Endothelial cell of umbilical vein (primary cell): ENCODE data around the gene SPATA6L. TPM values are rescaled to one million over a fixed set of nuclear protein-coding genes. Genes with fewer than 3 reads are reported as not detected.

ENCODE experiments used
- BruUV-seq: library from RNA; stranded (reverse); fragments of 400-500 nt; replicated peaks from 2 replicates; lab custom pipeline; 2021; lab: Mats Ljungman, UMichigan
- CTCF ChIA-PET: fragments of 300-600, 350-600 bp; sonication (Branson Sonifier 250); formaldehyde crosslinking; loops from one replicate; lab custom pipeline; 2021; ENCODE audit warnings: antibody characterized with exemption, inconsistent platforms; lab: Charles Lee
- POLR2A ChIA-PET: fragments of 300-600, 350-600 bp; sonication (Branson Sonifier 250); formaldehyde crosslinking; loops from one replicate; lab custom pipeline; 2021; ENCODE audit warnings: antibody characterized with exemption, inconsistent platforms; lab: Charles Lee
- DNase-seq: peaks from one replicate; pipeline ENCODE4 v3.0.0-alpha.2; 2011; ENCODE audit warnings: low read depth, low spot score
- FAIRE-seq: peaks from 2 replicates; lab custom pipeline; 2011; peaks lifted over from hg19 to GRCh38; lab: Jason Lieb, UNC
- H2AFZ ChIP-seq: 2 replicates; pipeline ENCODE4 v1.6.0; 2012; ENCODE audit warnings: low read depth, low read length, control low read depth, inconsistent platforms
- H3K27ac ChIP-seq: 2 replicates; pipeline ENCODE4 v1.5.1; 2011; ENCODE audit warnings: low read depth, mild to moderate bottlenecking, control low read depth, low read length, moderate library complexity; ENCODE audit not compliant: insufficient read depth
- H3K27me3 ChIP-seq, 2 experiments: 2 replicates each; pipeline versions ENCODE4 v1.6.0 to v1.6.1; 2011; ENCODE audit warnings: low read length in 2 of 2, mixed read lengths in 1 of 2; ENCODE audit not compliant: control insufficient read depth in 2 of 2, insufficient read depth in 2 of 2
- H3K36me3 ChIP-seq, 2 experiments: 2 replicates in 1 of 2; 3 replicates in 1 of 2; pipeline ENCODE4 v1.5.1; 2011; ENCODE audit warnings: low read length in 2 of 2, mild to moderate bottlenecking in 1 of 2, moderate library complexity in 1 of 2; ENCODE audit not compliant: control insufficient read depth in 2 of 2, insufficient read depth in 2 of 2; ENCODE audit errors: extremely low read depth in 1 of 2
- H3K4me1 ChIP-seq: 3 replicates; pipeline ENCODE4 v1.5.1; 2011; ENCODE audit warnings: mild to moderate bottlenecking, low read length; ENCODE audit not compliant: control insufficient read depth, insufficient read depth; ENCODE audit errors: extremely low read depth
- H3K4me2 ChIP-seq: 2 replicates; pipeline ENCODE4 v1.6.1; 2011; ENCODE audit warnings: low read length, control low read depth, mixed read lengths; ENCODE audit not compliant: insufficient read depth
- H3K4me3 ChIP-seq, 3 experiments: fragments of 200-600 bp in 1 of 3; sonication (generic), shearing (Covaris generic) in 1 of 3; replicated peaks in 1 of 3; 2 replicates each; pipeline ENCODE4 v1.5.1; 2011 to 2016; ENCODE audit warnings: control low read depth in 3 of 3, low read length in 3 of 3, mild to moderate bottlenecking in 2 of 3, inconsistent platforms in 1 of 3, low read depth in 1 of 3, moderate library complexity in 1 of 3; ENCODE audit not compliant: insufficient read depth in 1 of 3
- H3K79me2 ChIP-seq: 2 replicates; pipeline ENCODE4 v1.6.0; 2012; ENCODE audit warnings: low read length, inconsistent platforms; ENCODE audit not compliant: control insufficient read depth, insufficient read depth
- H3K9ac ChIP-seq: replicated peaks from 2 replicates; pipeline ENCODE3; 2011; ENCODE audit warnings: low read length, control low read depth; ENCODE audit not compliant: insufficient read depth; ENCODE audit errors: extremely low read depth
- H3K9me1 ChIP-seq: replicated peaks from 3 replicates; pipeline ENCODE4 v1.6.0; 2011; ENCODE audit warnings: mild to moderate bottlenecking, low read length; ENCODE audit not compliant: control insufficient read depth, insufficient read depth; ENCODE audit errors: extremely low read depth
- H3K9me3 ChIP-seq: replicated peaks from 2 replicates; pipeline ENCODE4 v1.5.1; 2012; ENCODE audit warnings: low read length, inconsistent platforms; ENCODE audit not compliant: control insufficient read depth, insufficient read depth
- H4K20me1 ChIP-seq: replicated peaks from 2 replicates; pipeline ENCODE3; 2011; ENCODE audit warnings: mild to moderate bottlenecking, low read length; ENCODE audit not compliant: control insufficient read depth, insufficient read depth; ENCODE audit errors: extremely low read depth
- FOS ChIP-seq: IDR thresholded peaks from 2 replicates; pipeline ENCODE4 v1.6.1; 2011; ENCODE audit warnings: mild to moderate bottlenecking, low read length, moderate library complexity, borderline replicate concordance; ENCODE audit not compliant: insufficient read depth
- GATA2 ChIP-seq: IDR thresholded peaks from 2 replicates; pipeline ENCODE4 v1.7.0; 2011; ENCODE audit warnings: low read depth, mild to moderate bottlenecking, moderate library complexity, mixed read lengths, low read length; ENCODE audit not compliant: insufficient read length, insufficient read depth
- JUN ChIP-seq: IDR thresholded peaks from 2 replicates; pipeline ENCODE4 v1.6.1; 2011; ENCODE audit warnings: borderline replicate concordance, low read depth; ENCODE audit not compliant: insufficient read length, insufficient read depth
- MYC ChIP-seq: IDR thresholded peaks from one replicate; pipeline ENCODE4 v1.6.1; 2011; ENCODE audit warnings: mild to moderate bottlenecking, low read depth, low read length
- POLR2A ChIP-seq: IDR thresholded peaks from 2 replicates; pipeline ENCODE4 v1.6.1; 2012; ENCODE audit warnings: low read depth, mild to moderate bottlenecking, control low read depth, low read length
- POLR2AphosphoS5 ChIP-seq: IDR thresholded peaks from 2 replicates; pipeline ENCODE4 v1.6.1; 2012; ENCODE audit warnings: low read depth, mild to moderate bottlenecking, control low read depth, low read length, moderate library complexity; ENCODE audit not compliant: insufficient read depth
- dilution Hi-C: fragments of 300-500 bp; cut with MboI; formaldehyde crosslinking; loops from one replicate; pipeline ENCODE4 v1.15.0; 2019; ENCODE audit warnings: low sequenced_read_pairs; ENCODE audit not compliant: extremely low pct_ligation_motif_present
- intact Hi-C: fragments of 100-400 bp; cut with micrococcal nuclease; formaldehyde crosslinking; loops from one replicate; pipeline ENCODE4 v1.10.0; 2022
- polyA plus RNA-seq, 4 experiments: library from polyadenylated mRNA; depleted of rRNA in 3 of 4; stranded (reverse) in 3 of 4; unstranded in 1 of 4; fragments of >200 nt; gene quantifications; 2 replicates each; pipeline versions ENCODE4 v1.2.1 to v1.2.3, GENCODE V29; 2011 to 2012; ENCODE audit warnings: missing spikeins in 1 of 4
- total RNA-seq: library from RNA; stranded (reverse); gene quantifications from 2 replicates; pipeline ENCODE4 v1.2.3, GENCODE V29; 2021
- TF ChIP-seq, protein P1 (sequence below): IDR thresholded peaks from 2 replicates; pipeline ENCODE4 v1.6.1; 2011; ENCODE audit not compliant: insufficient read depth, insufficient read length
- TF ChIP-seq, protein P2 (sequence below), 2 donors: IDR thresholded peaks; 1 replicate in 1 of 2; 2 replicates in 1 of 2; pipeline ENCODE4 v1.5.1; 2011; ENCODE audit warnings: low read length in 2 of 2, mild to moderate bottlenecking in 2 of 2, moderate library complexity in 2 of 2, control low read depth in 1 of 2, inconsistent platforms in 1 of 2, low read depth in 1 of 2; ENCODE audit not compliant: insufficient read depth in 1 of 2; ENCODE audit errors: extremely low read depth in 1 of 2

Gene SPATA6L
- total and polyA plus RNA-seq, 2 donors (not counting 3 experiments of a cell fraction or from before 2014, with no cell fraction given): 0.40 to 1.5 TPM

DNA sequence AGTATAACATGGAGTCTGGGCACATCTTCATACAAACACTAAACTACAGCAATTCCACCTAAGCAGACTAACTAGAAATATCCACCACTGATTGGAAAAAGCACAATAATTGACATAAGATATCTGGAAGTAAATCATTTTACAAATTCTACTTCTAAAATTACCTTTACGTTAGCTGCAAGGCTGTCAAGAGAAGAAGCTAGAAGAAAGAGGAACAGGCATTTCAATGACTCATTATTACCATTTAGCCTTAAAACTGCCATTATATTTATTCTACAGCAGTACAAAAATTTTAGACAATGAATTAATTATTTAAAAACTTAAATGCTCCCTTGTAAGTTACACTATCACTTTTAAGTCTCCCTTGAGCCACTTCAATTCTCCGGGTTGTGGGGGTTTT, 47.6 kb downstream of the SPATA6L start:
- Histone ChIP-seq H4K20me1 (no peaks in the 10 kb centered on the region), H3K27ac (no peak overlapping the region), H3K9me3 (no peaks in the 10 kb centered on the region), H3K9me1 (no peaks in the 10 kb centered on the region), H3K4me1 (peaks cover 4% of the 10 kb centered on the region), H3K4me3 (no peak overlapping the region), H3K9ac (no peak overlapping the region), H3K27me3 (peaks cover 0 to 1% of the 10 kb centered on the region in 2 experiments), H3K36me3 (no peaks in the 10 kb centered on the region), H3K4me2 (no peak overlapping the region), H2AFZ (no peak overlapping the region), H3K79me2 (no peaks in the 10 kb centered on the region)
- POLR2A ChIA-PET: no interaction called here
- dilution Hi-C loops (no loop called here), intact Hi-C loops (no loop called here)
- FAIRE-seq (no peak), DNase-seq (no peak)
- TF ChIP-seq, protein P1, sequence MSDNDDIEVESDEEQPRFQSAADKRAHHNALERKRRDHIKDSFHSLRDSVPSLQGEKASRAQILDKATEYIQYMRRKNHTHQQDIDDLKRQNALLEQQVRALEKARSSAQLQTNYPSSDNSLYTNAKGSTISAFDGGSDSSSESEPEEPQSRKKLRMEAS: no peak
- no peak for TF ChIP-seq POLR2AphosphoS5
- TF ChIP-seq FOS: no peak
- no peak for TF ChIP-seq JUN
- no peak for TF ChIP-seq POLR2A
- no peak for TF ChIP-seq MYC
- TF ChIP-seq, protein P2, sequence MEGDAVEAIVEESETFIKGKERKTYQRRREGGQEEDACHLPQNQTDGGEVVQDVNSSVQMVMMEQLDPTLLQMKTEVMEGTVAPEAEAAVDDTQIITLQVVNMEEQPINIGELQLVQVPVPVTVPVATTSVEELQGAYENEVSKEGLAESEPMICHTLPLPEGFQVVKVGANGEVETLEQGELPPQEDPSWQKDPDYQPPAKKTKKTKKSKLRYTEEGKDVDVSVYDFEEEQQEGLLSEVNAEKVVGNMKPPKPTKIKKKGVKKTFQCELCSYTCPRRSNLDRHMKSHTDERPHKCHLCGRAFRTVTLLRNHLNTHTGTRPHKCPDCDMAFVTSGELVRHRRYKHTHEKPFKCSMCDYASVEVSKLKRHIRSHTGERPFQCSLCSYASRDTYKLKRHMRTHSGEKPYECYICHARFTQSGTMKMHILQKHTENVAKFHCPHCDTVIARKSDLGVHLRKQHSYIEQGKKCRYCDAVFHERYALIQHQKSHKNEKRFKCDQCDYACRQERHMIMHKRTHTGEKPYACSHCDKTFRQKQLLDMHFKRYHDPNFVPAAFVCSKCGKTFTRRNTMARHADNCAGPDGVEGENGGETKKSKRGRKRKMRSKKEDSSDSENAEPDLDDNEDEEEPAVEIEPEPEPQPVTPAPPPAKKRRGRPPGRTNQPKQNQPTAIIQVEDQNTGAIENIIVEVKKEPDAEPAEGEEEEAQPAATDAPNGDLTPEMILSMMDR (IDR thresholded peaks at IDR 0.05; ENCODE audit: extremely low read depth in 1 of 2, insufficient read depth in 1 of 2, low read depth in 1 of 2, low read length in 2 of 2): no peak
- no peak for TF ChIP-seq GATA2
- CTCF ChIA-PET: no interaction called here
- no TSS peak for BruUV-seq
